GM18505 (cell line): ENCODE results near the gene TPK1.

ENCODE experiments used
- ATAC-seq: cut with Tn5 transposase; IDR thresholded peaks from one replicate; pipeline ENCODE4 v1.9.1; 2021; ENCODE audit not compliant: unreplicated experiment
- POLR2A ChIP-seq: IDR thresholded peaks from 4 replicates; pipeline ENCODE4 v1.6.1; 2011; ENCODE audit warnings: borderline replicate concordance; ENCODE audit not compliant: insufficient read depth, insufficient read length; ENCODE audit errors: extremely low read depth

Gene TPK1

DNA sequence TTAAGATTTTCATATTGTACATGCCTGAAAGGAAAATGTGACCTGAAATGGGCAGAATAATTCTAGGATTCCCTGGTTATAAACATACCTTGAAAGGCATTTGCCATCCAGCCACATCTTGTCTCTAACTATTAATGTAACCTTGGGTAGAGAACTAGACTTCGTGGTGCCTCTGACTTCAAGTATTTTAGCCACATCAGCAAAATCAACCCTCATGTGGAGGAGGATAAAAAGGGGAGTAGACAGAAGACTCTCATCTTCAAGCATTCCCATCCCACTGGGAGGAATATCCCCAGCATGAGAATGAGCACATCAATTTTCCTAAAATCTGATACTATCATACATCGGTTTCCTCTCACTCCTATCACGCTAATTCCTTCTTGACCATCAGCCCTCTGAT is 267.6 kb downstream of the TPK1 start:
- no peak for TF ChIP-seq POLR2A
- no peak for ATAC-seq

DNA sequence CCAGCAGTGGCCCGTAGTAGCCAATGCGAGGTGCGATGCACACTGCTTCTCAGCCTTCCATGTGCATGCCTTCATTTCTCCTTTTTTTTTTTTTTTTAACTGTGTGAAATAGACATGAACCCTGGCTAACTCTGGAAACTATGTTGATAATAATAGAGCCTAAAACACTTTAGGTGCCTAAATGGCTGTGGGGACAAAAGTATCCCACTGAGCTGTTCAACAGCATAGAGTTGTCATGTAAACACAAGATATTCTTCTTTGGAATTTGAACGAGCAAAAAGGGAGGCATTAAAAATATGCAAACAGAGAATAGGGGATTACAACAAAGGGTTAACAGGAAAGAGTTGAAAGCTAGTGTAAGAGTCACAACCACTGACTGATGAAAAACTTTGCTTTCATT is 270.3 kb downstream of the TPK1 start:
- no peak for TF ChIP-seq POLR2A
- no peak for ATAC-seq

DNA sequence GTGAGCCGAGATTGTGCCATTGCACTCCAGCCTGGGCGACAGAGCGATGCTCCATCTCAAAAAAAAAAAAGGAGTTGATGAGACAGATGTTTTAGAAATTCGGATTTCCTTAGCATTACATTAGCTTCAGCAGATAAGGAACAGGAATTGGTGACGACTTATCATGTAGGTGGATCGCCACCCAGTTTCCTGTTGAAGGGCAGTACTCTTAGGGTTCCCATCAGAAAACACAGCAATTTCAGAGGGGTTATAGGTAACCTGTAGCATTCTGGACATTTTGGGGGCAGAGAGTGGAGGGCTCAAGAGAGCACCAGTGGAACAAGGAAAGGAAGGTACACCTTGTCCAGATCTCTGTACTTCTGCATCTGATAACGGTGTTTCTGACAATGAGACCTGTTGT is 286.0 kb downstream of the TPK1 start:
- no peak for ATAC-seq

DNA sequence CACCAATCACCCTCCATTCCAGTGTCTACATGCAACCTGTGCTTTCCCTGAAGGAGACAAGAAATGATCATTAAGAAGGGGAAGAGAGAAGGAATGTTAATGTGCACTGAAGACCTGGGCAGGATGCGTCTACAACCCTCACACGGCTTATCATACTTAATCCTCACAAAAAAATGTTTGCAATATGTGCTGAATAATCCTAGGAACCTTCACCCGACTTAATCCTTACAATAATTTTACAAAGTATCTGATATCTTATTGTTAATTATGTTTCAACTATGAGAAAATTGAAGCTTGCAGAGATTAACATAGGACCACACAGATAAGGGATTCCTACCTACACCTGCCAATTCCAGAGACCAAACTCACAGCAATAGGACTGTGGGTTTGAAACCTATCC is 287.3 kb downstream of the TPK1 start:
- no peak for ATAC-seq

More for the DNA sequence above, 286.0 kb downstream of the TPK1 start:
- no peak for TF ChIP-seq POLR2A

DNA sequence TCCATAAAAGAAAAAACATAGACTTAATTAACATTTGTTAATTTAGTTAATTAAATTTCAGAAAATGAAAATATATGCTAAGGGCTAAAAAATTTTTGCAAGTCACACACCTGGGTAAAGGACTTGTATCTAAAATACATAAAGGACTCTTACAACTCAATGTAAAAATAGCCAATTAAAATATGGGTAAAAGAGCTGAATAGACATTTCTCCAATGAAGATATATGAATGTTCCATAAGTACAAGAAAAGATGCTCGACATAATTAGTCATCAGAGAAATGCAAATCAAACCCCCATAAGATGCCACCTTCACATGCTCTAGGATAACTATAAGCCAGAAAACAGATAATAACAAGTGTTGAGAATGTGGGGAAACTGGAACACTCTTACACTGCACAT is 288.0 kb downstream of the TPK1 start:
- ATAC-seq: no peak
- no peak for TF ChIP-seq POLR2A

More for the DNA sequence above, 287.3 kb downstream of the TPK1 start:
- no peak for TF ChIP-seq POLR2A

DNA sequence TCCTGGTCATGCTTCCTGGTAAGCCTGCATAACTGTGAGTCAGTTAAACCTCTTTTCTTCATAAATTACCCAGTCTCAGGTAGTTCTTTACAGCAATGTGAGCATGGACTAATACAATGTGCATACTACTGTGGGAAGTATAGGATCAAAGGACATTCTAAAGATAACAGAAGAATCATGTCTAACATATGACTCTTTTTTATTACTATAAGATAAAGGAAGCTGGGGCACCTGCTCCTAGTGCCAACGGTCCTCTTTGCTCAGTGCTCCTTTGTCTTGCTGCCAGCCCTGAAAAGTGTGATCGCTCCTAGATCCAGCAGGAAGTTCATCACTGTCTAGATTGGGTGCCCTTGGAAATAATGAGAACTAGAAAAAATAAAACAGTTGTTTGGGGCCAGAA is 289.1 kb downstream of the TPK1 start:
- TF ChIP-seq POLR2A: no peak
- no peak for ATAC-seq

DNA sequence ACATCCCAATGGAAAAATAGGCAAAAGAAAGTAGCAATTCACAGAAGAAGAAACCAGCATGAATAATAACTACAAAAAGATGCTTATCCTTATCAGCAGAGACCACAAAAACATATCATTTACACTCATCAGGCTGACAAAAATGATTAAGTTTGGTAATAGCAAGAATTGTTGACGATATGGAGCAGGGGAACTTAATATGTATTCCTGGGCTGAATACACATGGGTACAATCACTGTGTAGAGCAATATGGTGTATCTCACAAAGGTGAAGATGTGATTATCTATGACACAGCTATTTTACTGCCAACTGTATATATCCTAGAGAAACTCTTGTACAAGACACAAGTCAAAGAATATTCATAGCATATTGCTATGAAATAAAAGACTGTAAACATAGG is 290.5 kb downstream of the TPK1 start:
- no peak for TF ChIP-seq POLR2A
- ATAC-seq: no peak

DNA sequence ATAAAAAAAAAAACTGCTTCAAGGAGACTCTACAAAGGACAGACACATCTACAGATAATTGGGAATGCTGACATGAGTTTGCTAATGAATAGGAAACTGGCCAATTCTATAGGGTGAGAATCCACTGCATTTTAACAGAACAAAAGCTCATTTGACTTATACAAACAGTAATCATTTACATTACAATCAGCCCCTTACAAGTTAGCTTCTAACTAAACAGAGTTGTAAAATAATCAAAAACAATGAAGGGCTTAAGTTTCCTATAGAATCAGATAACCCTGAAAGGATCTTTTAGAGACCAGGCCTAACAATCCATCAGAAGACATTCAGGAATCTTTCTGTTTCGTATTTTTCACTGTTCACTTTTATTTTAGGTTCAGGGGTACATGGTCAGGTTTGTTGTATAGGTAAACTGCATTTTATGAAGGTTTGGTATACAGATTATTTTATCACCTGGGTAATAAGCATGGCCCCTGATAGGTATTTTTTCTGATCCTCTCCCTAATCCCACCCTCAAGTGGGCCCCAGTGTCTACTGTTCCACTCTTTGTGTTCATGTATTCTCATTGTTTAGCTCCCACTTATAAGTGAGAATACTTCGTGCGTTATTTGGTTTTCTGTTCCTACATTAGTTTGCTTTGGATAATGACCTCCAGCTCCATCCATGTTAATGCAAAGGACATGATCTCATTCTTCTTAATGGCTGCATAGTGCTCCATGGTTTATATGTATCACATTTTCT is 301.0 kb downstream of the TPK1 start:
- ATAC-seq: no peak
- no peak for TF ChIP-seq POLR2A

DNA sequence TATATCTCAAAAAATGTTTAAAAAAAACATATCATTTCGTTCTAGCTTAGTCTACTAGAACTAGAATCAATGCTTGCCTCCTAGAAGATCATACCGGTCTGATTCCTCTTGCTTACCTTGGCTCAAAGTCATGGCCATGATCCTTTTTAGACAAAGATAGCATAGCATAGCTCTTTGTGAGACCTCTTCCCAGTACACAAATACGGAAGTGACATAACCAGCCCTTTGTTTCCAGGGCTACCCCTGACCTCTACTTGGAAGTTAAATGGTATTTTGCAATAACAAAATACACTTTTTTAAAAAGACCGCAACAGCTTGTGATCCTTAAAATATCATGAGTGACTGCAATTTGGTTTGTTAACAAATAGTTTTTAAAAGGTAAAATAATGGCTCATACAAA is 301.7 kb downstream of the TPK1 start:
- no peak for TF ChIP-seq POLR2A

DNA sequence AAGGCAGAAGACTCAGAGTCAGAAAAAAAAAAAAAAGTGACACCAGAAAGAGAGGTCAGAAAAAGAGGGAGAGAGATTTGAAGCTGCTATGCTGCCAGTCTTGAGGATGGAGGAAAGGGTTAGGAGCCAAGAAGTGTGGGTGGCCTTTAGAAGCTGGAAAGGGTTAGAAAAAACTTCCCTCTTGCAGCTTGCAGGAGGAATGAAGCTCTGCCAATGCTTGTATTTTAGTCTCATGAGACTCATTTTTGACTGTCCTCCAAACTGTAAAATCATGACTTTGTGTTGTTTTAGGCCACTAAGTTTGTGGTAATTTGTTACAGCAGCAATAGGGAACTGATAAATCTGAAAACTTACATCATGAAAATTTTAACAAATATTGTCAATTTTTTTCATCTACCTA is 304.7 kb downstream of the TPK1 start:
- no peak for ATAC-seq
- no peak for TF ChIP-seq POLR2A

More for the DNA sequence above, 301.7 kb downstream of the TPK1 start:
- ATAC-seq: no peak

DNA sequence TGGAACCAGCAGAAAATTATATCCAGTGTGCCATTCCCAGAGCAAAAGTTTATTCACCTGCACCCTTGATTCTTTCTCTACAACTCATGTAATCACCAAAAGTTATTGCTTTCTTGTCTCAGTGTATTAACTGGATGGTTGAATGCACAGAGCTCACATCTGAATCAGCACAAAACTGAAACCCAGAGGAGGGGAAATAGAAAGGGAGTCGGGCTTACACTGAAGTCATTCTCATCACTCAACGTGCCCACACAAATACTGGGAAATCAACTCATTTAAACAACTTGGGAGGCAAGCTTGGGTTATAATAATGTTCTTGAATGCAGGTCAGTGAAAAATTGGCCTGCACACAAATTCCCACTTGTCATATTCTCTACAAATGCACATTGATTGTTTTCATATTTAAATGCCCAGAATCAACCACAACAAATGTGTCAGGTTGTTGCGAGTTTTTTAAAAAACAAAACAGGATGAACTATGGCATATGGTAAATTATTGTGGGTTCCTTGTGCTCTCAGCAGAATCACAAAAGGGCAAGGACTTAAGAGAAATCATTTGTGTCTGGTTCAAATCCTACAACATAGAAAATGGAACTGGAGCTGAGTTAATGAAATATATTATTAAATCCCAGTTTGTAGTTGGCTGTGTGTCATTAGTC is 306.5 kb downstream of the TPK1 start:
- peak; percentile 99 for ATAC-seq
- no peak for TF ChIP-seq POLR2A

DNA sequence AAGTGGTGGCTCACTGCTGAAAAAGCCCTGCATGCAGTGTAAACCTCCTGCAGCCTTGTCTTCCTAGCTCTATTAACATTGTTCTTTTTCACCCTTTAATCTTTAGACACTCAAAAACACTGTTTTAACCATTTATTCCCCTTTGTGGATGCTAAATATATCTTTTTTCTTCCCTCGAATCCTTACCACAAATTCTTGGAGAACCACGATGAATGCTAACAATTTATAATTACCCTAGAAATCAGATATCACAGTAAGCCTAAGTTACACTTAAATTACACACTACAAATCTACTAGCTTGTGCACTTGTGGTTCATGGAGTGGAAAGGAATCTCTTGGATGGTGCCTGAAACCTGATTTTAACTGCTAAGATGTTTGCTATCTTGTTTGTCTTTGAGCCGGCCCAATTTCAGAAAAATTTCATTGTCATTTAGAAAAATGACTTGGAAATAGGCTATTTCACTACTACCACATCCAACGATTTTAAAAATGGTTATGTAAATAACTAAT is 307.3 kb downstream of the TPK1 start:
- ATAC-seq: no peak
- TF ChIP-seq POLR2A: no peak

DNA sequence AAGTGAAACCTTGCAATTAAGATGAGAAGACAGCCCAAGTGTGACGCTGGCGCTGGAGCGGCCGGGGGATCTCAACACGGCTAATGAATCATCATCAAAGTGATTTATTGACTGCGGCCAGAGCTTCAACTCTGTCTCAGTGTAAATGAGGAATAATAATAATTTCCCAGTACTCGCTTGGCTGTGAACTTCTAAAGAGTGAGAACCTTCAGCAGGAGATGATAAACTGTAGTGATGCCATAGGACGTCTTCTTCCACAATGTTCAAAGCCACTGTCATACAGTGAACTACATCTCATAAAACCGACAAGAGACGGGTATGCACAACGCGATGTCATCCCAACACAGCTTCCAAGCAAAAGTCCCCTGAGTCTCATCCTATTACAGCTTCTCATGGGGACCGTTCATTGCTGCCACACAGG is 308.8 kb downstream of the TPK1 start:
- no peak for ATAC-seq
- no peak for TF ChIP-seq POLR2A

DNA sequence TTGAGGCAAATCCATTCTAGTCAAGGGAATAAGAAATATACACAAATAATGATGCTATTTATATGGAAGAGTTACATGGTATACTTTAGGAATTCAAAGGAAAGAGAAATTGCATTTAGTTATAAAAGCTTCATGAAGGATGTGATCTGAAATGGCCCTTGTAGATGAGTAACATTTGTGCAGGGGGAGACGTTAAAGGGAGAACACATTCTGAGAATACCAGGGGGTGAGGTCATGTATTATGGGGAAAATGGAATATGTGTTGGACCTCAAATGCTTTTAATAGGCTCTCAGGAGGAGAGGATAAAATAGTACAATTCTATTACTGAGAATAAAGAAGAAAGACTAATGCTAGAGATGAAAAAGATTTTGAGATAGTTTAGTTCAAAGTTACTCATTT is 309.9 kb downstream of the TPK1 start:
- no peak for TF ChIP-seq POLR2A
- ATAC-seq: no peak
